ENCODE data around the gene CCDC110. TPM values are rescaled to one million over a fixed set of nuclear protein-coding genes. Genes with fewer than 3 reads are reported as not detected.

Gene CCDC110
- total RNA-seq, 4 donors from 2014 or later: 2.9 to 6.3 (median 4.4) TPM

DNA sequence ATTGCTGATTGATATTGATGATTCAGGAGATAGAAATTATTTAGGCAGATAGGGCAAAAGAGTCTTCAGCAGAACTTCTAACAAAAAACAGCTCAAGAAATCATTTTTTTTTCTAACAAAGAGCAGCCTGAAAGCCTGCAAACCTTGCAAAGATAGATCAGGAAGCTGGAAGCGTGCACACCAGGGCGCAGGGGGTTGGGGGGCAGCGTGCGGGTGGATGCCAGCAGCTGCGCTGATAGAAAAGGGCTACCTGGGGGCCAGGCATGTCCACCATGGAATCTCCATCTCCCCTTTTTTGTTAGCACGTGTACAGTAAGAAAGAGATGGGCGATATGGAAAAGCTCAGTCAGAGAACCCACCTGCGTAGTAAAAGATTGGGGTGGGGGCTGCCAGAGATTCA, 1.7 kb upstream of the CCDC110 start:
- TF ChIP-seq POLR2AphosphoS5 (IDR thresholded peaks at IDR 0.05) (no peak), POLR2A (IDR thresholded peaks at IDR 0.05; ENCODE audit: low read depth) (no peak)
- TF ChIP-seq, protein P1, sequence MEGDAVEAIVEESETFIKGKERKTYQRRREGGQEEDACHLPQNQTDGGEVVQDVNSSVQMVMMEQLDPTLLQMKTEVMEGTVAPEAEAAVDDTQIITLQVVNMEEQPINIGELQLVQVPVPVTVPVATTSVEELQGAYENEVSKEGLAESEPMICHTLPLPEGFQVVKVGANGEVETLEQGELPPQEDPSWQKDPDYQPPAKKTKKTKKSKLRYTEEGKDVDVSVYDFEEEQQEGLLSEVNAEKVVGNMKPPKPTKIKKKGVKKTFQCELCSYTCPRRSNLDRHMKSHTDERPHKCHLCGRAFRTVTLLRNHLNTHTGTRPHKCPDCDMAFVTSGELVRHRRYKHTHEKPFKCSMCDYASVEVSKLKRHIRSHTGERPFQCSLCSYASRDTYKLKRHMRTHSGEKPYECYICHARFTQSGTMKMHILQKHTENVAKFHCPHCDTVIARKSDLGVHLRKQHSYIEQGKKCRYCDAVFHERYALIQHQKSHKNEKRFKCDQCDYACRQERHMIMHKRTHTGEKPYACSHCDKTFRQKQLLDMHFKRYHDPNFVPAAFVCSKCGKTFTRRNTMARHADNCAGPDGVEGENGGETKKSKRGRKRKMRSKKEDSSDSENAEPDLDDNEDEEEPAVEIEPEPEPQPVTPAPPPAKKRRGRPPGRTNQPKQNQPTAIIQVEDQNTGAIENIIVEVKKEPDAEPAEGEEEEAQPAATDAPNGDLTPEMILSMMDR (IDR thresholded peaks at IDR 0.05): no peak
- intact Hi-C loops (cut with DNase I): loop anchor here (10.0 kb wide), 1 partner anchor 562 kb away; no protein-coding TSS in a partner anchor
- H3K27ac ChIP-seq (replicated peaks in 1 of 4): no peak overlapping the region
- H3K36me3 ChIP-seq: no peaks in the 10 kb centered on the region
- H3K9me3 ChIP-seq: no peaks in the 10 kb centered on the region
- WGBS: 97% methylated on average over 8 of the region's 8 CpGs
- DNase-seq (ENCODE audit: extremely low spot score): no peak
- H3K27me3 ChIP-seq: peaks cover 0 to 4% (median 0%) of the 10 kb centered on the region in 4 donors
- H3K4me3 ChIP-seq: no peak overlapping the region
- H3K4me1 ChIP-seq: peaks cover 9 to 20% (median 18%) of the 10 kb centered on the region in 4 donors

DNA sequence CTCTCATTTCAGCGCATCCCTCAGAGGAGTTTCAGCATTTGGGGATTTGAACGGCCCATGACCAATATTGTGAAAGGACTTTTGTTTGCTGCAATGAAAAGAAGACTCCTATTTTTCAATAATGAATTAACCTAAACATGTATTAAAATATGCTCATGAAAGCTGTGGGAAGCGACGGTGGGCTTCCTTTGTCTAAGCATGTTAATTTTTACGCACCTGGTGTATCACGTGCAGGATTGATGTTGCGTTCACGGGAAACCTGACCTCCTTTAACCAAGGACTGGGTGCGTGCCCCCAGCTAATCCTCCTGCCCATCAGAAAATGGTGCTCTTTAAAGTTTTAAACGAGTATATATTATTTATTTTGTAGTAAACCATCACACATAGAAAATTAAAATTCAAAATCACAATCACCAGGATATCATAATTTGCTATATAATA, 590 bp upstream of the CCDC110 start:
- TF ChIP-seq EP300 (IDR thresholded peaks at IDR 0.05) (no peak), POLR2A (IDR thresholded peaks at IDR 0.05; ENCODE audit: low read depth) (no peak), POLR2AphosphoS5 (IDR thresholded peaks at IDR 0.05) (no peak)
- TF ChIP-seq, protein P1 (IDR thresholded peaks at IDR 0.05): no peak
- DNase-seq (ENCODE audit: extremely low spot score): no peak
- no peaks in the 10 kb centered on the region for H3K36me3 ChIP-seq
- intact Hi-C loops (cut with DNase I): loop anchor here (10.0 kb wide), 1 partner anchor 563 kb away; no protein-coding TSS in a partner anchor
- peak overlapping the region in 2 of 4 donors; percentile 85 to 86 for H3K27ac ChIP-seq (replicated peaks in 1 of 4)
- H3K9me3 ChIP-seq: no peaks in the 10 kb centered on the region
- peak overlapping the region; percentile 76 to 97 (median 91) for H3K4me3 ChIP-seq
- WGBS: 48% methylated on average over 10 of the region's 10 CpGs
- H3K4me1 ChIP-seq: peaks cover 9 to 20% (median 18%) of the 10 kb centered on the region in 4 donors
- peaks cover 0 to 4% (median 0%) of the 10 kb centered on the region in 4 donors for H3K27me3 ChIP-seq

DNA sequence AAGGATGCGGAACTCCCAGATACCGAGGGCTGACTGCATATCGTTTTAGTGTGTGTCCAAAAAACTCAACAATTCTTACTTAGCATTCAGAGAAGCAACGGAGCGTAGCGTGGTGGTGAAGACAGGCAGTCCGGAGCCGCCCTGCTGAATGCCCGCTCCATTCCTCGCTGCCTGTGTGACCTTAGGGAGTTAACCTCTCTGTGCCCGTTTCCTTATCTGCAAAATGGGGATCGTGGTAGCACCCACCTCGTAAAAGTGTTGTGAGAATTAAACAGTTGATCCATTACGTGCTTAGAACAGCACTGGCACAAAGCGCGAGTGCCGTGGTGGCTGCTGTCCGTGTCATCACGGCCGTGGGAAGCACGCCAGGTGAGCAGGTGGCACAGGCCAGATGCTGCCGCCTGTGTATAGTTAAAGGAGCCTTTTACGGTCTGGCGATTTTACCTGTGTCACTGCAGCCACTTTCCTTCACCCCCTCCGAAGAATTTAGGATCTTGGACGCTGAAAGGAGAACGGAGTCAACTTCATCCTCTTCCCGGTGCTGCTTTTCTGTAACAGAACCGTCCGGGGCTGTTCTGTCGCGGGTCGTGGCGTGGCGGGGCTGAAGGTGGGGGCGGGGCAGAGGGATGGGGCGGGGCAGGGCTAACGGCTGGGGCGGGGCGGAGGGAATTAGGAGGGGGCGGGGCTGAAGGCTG, 885 bp downstream of the CCDC110 start:
- Histone ChIP-seq H3K9me3 (no peaks in the 10 kb centered on the region), H3K4me3 (peak overlapping the region; percentile 76 to 97 (median 91)), H3K27me3 (peaks cover 0 to 4% (median 0%) of the 10 kb centered on the region in 4 donors), H3K27ac (replicated peaks in 1 of 4) (peak overlapping the region; percentile 60 to 80 (median 74)), H3K4me1 (peaks cover 9 to 20% (median 18%) of the 10 kb centered on the region in 4 donors), H3K36me3 (no peaks in the 10 kb centered on the region)
- no peak for DNase-seq (ENCODE audit: extremely low spot score)
- WGBS: 7% methylated on average over 17 of the region's 41 CpGs
- intact Hi-C loops (cut with DNase I): loop anchor here (1.0 to 10.0 kb wide), 3 partner anchors 124 to 564 kb away; no protein-coding TSS in a partner anchor
- no peak for TF ChIP-seq EP300 (IDR thresholded peaks at IDR 0.05)
- peak in 1 of 2 donors; percentile 13 for TF ChIP-seq POLR2AphosphoS5 (IDR thresholded peaks at IDR 0.05)

DNA sequence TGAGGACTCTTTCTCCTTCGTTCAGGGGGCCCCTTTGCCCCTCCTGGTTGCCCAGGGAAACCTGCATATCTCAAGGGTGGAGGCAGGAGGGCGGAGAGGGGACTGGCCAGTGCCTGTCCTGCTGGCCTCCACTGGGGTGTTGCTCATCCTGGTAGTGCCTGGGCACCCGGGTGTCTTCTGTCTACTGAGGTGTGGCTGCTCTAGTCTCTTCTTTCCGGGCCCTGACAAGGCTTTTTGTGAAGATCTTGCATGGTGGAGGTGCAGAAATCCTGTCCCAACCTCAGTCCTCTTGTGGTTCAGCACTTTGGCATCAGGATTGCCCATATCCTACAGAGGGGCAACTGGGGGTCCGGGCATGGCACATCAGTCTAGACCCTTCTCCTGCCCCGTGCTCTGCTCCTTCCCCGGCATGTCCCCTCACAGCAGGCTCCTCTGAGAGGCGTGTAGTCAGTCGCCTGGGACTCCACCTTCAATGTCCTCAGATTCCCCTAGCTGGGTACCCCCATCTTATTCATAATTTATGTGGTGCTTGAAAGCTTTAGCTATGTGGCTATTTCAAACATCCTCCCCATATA, 1.9 kb downstream of the CCDC110 start:
- H3K27ac ChIP-seq (replicated peaks in 1 of 4): no peak overlapping the region
- no peak overlapping the region for H3K4me3 ChIP-seq
- peaks cover 9 to 20% (median 18%) of the 10 kb centered on the region in 4 donors for H3K4me1 ChIP-seq
- no peak for TF ChIP-seq EP300 (IDR thresholded peaks at IDR 0.05)
- no peak for DNase-seq (ENCODE audit: extremely low spot score)
- intact Hi-C loops (cut with DNase I): loop anchor here (2.0 to 10.0 kb wide), 3 partner anchors 42 to 565 kb away; partner anchors contain the start of gene UFSP2
- no peaks in the 10 kb centered on the region for H3K36me3 ChIP-seq
- H3K27me3 ChIP-seq: peaks cover 0 to 4% (median 0%) of the 10 kb centered on the region in 4 donors
- H3K9me3 ChIP-seq: no peaks in the 10 kb centered on the region
- WGBS: 84% methylated on average over 9 of the region's 9 CpGs

DNA sequence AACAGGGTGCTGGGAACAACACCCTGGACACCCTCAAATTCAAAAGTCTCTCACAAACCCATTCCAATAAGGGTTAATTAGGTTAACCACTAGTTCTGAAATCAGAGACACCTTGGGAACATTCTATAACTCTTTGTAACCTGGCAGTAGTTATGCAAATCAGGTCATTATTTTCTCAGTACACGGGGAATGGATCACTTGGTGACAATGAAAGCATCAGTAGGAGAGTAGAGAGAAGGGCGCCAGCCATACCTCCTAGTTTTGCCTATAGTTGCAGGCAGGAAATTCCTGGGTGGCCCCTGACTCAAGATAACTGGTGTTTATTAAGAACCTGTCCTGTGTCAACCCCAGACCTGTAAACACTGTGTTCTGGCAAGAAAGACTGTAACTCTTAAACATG, 2.5 kb downstream of the CCDC110 start:
- H3K4me3 ChIP-seq: no peak overlapping the region
- H3K4me1 ChIP-seq: peaks cover 9 to 20% (median 18%) of the 10 kb centered on the region in 4 donors
- no peaks in the 10 kb centered on the region for H3K36me3 ChIP-seq
- intact Hi-C loops (cut with DNase I): loop anchor here (5.0 kb wide), 1 partner anchor 42 kb away; the partner anchor contains the start of gene UFSP2
- DNase-seq (ENCODE audit: extremely low spot score): no peak
- no peak overlapping the region for H3K27ac ChIP-seq (replicated peaks in 1 of 4)
- WGBS: 93% methylated on average over 2 of the region's 2 CpGs
- H3K9me3 ChIP-seq: no peaks in the 10 kb centered on the region
- TF ChIP-seq POLR2AphosphoS5 (IDR thresholded peaks at IDR 0.05) (no peak), POLR2A (IDR thresholded peaks at IDR 0.05; ENCODE audit: low read depth) (no peak), EP300 (IDR thresholded peaks at IDR 0.05) (no peak)
- TF ChIP-seq, protein P1 (IDR thresholded peaks at IDR 0.05): no peak
- H3K27me3 ChIP-seq: peaks cover 0 to 4% (median 0%) of the 10 kb centered on the region in 4 donors

Data from esophagus muscularis mucosa (tissue), 4 donors.